ENCODE measurements around the gene ECE2. TPM values are rescaled to one million over a fixed set of nuclear protein-coding genes. Genes with fewer than 3 reads are reported as not detected.
A peak's percentile ranks its signal among the peaks of the same experiment; 100 is the strongest.

ECE2 gene
- total RNA-seq, 1 donor from 2014 or later = not detected

DNA sequence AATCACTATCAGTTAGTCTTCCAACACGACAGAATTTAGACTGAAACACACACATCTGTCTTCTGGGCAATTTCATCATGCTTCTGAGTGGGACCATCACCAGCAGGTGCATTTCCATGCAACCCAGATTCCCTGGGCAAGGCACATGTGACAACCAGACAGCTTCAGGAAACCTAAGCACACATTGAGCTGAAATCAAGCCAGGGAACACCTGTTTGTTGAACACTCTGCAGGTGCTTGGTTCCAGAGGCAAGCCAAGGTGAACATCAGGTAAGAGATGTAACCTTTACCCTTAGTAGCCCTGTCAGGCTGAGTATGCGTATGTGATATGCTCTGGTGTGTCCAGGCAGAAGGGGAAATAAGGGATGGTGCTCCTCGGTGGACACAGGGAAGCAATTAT, 19.9 kb downstream of the ECE2 start:
- TF ChIP-seq, protein P1, sequence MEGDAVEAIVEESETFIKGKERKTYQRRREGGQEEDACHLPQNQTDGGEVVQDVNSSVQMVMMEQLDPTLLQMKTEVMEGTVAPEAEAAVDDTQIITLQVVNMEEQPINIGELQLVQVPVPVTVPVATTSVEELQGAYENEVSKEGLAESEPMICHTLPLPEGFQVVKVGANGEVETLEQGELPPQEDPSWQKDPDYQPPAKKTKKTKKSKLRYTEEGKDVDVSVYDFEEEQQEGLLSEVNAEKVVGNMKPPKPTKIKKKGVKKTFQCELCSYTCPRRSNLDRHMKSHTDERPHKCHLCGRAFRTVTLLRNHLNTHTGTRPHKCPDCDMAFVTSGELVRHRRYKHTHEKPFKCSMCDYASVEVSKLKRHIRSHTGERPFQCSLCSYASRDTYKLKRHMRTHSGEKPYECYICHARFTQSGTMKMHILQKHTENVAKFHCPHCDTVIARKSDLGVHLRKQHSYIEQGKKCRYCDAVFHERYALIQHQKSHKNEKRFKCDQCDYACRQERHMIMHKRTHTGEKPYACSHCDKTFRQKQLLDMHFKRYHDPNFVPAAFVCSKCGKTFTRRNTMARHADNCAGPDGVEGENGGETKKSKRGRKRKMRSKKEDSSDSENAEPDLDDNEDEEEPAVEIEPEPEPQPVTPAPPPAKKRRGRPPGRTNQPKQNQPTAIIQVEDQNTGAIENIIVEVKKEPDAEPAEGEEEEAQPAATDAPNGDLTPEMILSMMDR (IDR thresholded peaks at IDR 0.05; ENCODE audit: unreplicated experiment) = no peak
- DNase-seq (ENCODE audit: low spot score in 2 of 2, unreplicated experiment in 2 of 2) = no peak

DNA sequence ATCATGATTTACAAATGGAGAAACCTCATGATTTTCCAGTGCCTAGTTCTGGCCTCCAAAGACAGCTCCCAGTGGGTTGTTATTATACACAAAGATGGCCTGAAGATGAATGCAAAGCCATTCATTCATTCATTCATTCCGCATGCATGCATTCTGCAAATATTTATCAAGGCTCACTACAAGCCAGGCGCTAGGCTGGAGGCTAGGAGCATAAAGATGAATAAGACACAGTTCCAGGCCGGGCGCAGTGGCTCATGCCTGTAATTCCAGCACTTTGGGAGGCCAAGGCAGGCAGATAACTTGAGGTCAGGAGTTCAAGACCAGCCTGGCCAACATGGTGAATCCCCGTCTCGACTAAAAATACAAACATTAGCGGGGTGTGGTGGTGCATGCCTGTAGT, 20.8 kb downstream of the ECE2 start:
- Mint-ChIP-seq H3K9me3 (no peaks in the 10 kb centered on the region), H3K36me3 (peaks cover 7% of the 10 kb centered on the region), H3K4me1 (peaks cover 14% of the 10 kb centered on the region), H3K27me3 (ENCODE audit: low read depth) (peaks cover 13% of the 10 kb centered on the region), H3K27ac (no peak overlapping the region), H3K4me3 (no peak overlapping the region)
- DNase-seq (ENCODE audit: low spot score in 2 of 2, unreplicated experiment in 2 of 2) = no peak
- TF ChIP-seq, protein P1 (IDR thresholded peaks at IDR 0.05; ENCODE audit: unreplicated experiment) = no peak

More for the DNA sequence above, 19.9 kb downstream of the ECE2 start:
- no peak overlapping the region for H3K4me3 Mint-ChIP-seq
- H3K9me3 Mint-ChIP-seq = no peaks in the 10 kb centered on the region
- no peak overlapping the region for H3K27ac Mint-ChIP-seq
- peaks cover 13% of the 10 kb centered on the region for H3K27me3 Mint-ChIP-seq (ENCODE audit: low read depth)
- peaks cover 2% of the 10 kb centered on the region for H3K36me3 Mint-ChIP-seq
- peaks cover 13% of the 10 kb centered on the region for H3K4me1 Mint-ChIP-seq

DNA sequence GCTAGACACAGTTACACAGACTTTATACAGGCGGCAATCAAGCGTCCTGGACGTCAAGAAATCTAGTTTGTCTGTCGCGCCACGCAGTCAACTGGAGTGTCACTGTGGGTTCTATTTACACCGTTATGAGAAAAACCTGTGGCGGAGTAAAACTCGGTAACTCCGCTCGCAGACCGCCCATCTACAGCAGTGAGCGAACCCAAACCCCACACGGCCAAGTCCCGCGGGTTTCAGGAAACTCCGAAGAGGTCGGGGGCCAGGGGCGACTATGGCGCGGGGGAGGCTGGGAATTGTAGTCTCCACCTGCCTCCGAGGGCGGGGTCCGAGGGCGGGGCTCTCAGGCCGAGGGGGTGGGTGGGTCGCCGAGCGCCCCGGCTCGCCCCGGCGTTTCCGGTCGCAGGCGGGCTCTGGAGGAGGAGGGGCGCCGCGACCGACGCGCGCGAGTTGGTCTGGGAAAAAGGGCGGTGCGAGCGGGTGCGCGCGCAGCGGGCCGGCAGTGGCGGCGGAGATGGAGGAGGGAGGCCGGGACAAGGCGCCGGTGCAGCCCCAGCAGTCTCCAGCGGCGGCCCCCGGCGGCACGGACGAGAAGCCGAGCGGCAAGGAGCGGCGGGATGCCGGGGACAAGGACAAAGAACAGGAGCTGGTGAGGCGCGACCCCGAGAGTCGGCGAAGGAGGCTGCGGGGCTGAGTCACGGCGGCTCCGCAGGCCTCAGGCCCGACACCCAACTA, 23.1 kb downstream of the ECE2 start, which contains the start of gene PSMD2:
Gene PSMD2 (plus strand): TSS at position 483 of the 729 bp plus-strand sequence. CDS start 26 bp downstream, at position 509.
- H3K27ac Mint-ChIP-seq = peak within 1 kb of the TSS; percentile 98
- no peaks in the 10 kb centered on the region for H3K9me3 Mint-ChIP-seq
- peaks cover 6% of the 10 kb centered on the region for H3K27me3 Mint-ChIP-seq (ENCODE audit: low read depth)
- H3K4me1 Mint-ChIP-seq = peaks cover 14% of the 10 kb centered on the region
- TF ChIP-seq, protein P1 (IDR thresholded peaks at IDR 0.05; ENCODE audit: unreplicated experiment) = no peak
- peaks cover 20% of the 10 kb centered on the region for H3K36me3 Mint-ChIP-seq
- DNase-seq (ENCODE audit: low spot score in 2 of 2, unreplicated experiment in 2 of 2) = peak; percentile 97
- peak within 1 kb of the TSS; percentile 98 for H3K4me3 Mint-ChIP-seq

DNA sequence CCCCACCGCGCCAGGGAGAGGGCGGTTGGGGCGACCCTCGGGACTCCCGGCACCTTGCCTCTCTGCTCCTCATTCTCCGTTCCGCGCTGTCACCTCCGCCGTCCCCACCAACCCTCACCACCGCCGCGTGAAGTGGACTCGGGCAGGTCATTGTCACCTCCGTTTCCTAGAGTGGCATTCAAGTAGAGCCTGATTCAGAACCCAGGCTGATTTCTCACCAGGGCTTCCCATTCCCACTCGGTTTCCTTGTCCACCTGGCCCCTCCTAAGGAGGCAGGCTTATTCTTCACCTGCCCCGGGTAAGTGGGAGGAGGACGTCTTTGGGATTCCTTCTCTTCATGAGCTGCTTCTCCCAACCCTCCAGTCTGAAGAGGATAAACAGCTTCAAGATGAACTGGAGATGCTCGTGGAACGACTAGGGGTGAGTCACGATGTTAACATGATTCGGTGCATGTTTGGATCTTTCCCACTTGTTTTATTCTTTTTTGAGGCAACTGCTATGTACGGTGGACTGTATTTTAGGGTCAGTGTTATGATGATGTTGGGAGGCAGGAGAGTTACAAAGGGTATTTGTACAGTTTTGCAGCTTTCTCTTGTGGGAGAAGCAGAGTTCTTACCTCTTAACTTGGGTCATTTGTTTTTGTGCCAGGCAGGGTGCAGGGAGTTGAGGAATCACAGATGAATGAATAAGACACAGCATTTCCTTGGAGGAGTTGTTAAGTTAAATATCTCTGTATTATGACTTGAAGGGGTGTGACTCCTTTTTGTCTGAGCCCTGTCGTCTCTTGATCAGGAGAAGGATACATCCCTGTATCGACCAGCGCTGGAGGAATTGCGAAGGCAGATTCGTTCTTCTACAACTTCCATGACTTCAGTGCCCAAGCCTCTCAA, 23.9 kb downstream of the ECE2 start:
- Mint-ChIP-seq H3K9me3 (no peaks in the 10 kb centered on the region), H3K36me3 (peaks cover 26% of the 10 kb centered on the region)
- DNase-seq (ENCODE audit: low spot score in 2 of 2, unreplicated experiment in 2 of 2) = no peak

DNA sequence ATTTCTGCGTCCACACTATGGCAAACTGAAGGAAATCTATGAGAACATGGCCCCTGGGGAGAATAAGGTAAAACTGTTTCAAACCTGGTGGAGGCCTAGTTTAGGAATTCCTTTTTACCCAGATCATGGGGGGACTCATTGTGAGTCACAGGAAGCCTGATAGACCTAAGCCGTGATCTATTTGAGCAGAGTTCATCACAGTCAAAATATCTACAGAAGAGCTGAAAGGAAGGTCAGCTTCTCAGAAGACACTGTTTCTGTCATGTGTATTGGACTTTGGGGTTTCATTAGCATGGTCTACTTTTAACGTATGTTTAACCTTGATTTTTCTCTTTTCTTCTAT, 24.5 kb downstream of the ECE2 start:
- peaks cover 14% of the 10 kb centered on the region for H3K4me1 Mint-ChIP-seq
- H3K36me3 Mint-ChIP-seq = peaks cover 28% of the 10 kb centered on the region
- H3K27me3 Mint-ChIP-seq (ENCODE audit: low read depth) = no peaks in the 10 kb centered on the region
- TF ChIP-seq, protein P1 (IDR thresholded peaks at IDR 0.05; ENCODE audit: unreplicated experiment) = no peak
- H3K4me3 Mint-ChIP-seq = peak overlapping the region; percentile 98
- peak overlapping the region; percentile 98 for H3K27ac Mint-ChIP-seq
- no peak for DNase-seq (ENCODE audit: low spot score in 2 of 2, unreplicated experiment in 2 of 2)
- no peaks in the 10 kb centered on the region for H3K9me3 Mint-ChIP-seq

More for the DNA sequence above, 23.9 kb downstream of the ECE2 start:
- Mint-ChIP-seq H3K4me1 (peaks cover 14% of the 10 kb centered on the region), H3K4me3 (peak overlapping the region; percentile 98), H3K27me3 (ENCODE audit: low read depth) (peaks cover 4% of the 10 kb centered on the region), H3K27ac (peak overlapping the region; percentile 98)
- TF ChIP-seq, protein P1 (IDR thresholded peaks at IDR 0.05; ENCODE audit: unreplicated experiment) = no peak

Data from mesothelial cell of epicardium (in vitro differentiated cells).